Activated CD4-positive, alpha-beta T cell treated with anti-CD3 and anti-CD28 coated beads, Interleukin-2, amount 10 ng/mL, durations not matched to agents 7 days and 5 days (primary cell): ENCODE results near the gene MBNL1. TPM values are rescaled to one million over a fixed set of nuclear protein-coding genes. Genes with fewer than 3 reads are reported as not detected.
"Not testable (repeated sequence)": the region's sequence is repeated elsewhere in the genome, so short reads cannot be mapped to it uniquely, and the experiment has no call there.

Experiments
- CTCF ChIA-PET: fragments of 350-600 bp; sonication (Branson Sonifier 250); formaldehyde crosslinking; loops from one replicate; lab custom pipeline; 2021; ENCODE audit warnings: antibody characterized with exemption; lab: Charles Lee
- POLR2A ChIA-PET: fragments of 350-600 bp; sonication (Branson Sonifier 250); formaldehyde crosslinking; loops from one replicate; lab custom pipeline; 2021; ENCODE audit warnings: antibody characterized with exemption; lab: Charles Lee
- DNase-seq: peaks from one replicate; pipeline ENCODE4 v3.0.0-alpha.2; 2020
- H3K27ac Mint-ChIP-seq: one replicate; pipeline ENCODE4 v1.8.0; 2021; ENCODE audit warnings: mild to moderate bottlenecking, moderate library complexity, mixed read lengths
- H3K27me3 Mint-ChIP-seq: one replicate; pipeline ENCODE4 v1.8.0; 2021; ENCODE audit warnings: mixed read lengths
- H3K36me3 Mint-ChIP-seq: one replicate; pipeline ENCODE4 v1.8.0; 2021; ENCODE audit warnings: low read depth, mixed read lengths
- H3K4me1 Mint-ChIP-seq: one replicate; pipeline ENCODE4 v1.8.0; 2021; ENCODE audit warnings: mixed read lengths
- H3K4me3 Mint-ChIP-seq: one replicate; pipeline ENCODE4 v1.8.0; 2021; ENCODE audit warnings: mild to moderate bottlenecking, moderate library complexity, mixed read lengths
- H3K9me3 Mint-ChIP-seq: one replicate; pipeline ENCODE4 v1.8.0; 2021; ENCODE audit warnings: mixed read lengths
- total RNA-seq, 2 experiments: library from RNA; stranded (reverse); gene quantifications; one replicate each; pipeline ENCODE4 v1.2.3, GENCODE V29; 2021

MBNL1 gene
- total RNA-seq, 2 experiments from 2014 or later: 437 to 559 TPM

DNA sequence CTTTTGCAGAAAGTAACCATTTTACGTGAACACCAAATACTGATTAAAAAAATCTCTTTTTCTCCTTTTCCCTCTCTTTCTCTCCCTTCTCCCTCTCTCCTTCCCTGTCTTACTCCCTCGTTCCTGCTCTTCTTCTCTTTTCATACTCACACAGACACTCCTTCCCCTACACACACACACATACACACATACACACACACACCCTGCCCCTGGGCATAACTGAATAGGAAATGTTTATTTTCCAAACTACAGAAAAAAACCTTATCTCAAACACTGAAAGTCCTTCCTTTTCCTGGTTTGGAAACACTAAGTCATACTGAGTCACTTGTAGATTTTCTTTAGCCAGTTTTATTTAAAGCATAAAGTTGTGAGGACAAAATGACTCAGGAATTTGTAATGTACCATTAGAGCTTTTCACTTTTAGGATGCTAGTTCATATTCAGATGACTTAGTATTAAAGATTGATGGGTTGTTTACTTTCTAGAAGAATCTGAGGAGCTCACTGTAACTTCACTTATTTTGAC lies 62.4 kb downstream of the MBNL1 start:
- CTCF ChIA-PET: no interaction called here
- peaks cover 67% of the 10 kb centered on the region for H3K36me3 Mint-ChIP-seq
- H3K4me1 Mint-ChIP-seq: peaks cover 72% of the 10 kb centered on the region
- DNase-seq: no peak
- POLR2A ChIA-PET: no interaction called here
- peaks cover under 1% of the 10 kb centered on the region for H3K9me3 Mint-ChIP-seq
- no peak overlapping the region for H3K4me3 Mint-ChIP-seq
- H3K27ac Mint-ChIP-seq: no peak overlapping the region
- H3K27me3 Mint-ChIP-seq: no peaks in the 10 kb centered on the region

DNA sequence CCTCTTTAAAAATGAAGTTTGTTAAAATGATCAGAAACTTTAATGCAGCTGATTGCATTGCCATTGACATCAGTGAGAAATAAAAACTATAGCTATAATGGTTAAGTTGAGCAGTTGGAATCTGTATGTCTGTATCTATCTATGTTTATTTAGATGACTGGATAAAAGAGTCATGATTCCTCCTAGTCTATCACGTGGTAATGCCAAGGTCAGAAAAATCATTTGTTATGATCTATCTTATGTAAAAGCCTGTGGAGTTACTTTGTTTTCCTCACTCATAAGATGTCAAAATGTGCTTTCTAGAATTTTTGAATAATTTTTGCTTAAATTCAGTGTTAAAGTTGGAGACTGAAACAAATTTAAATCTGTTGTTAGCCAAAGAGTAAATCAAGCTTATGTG lies 63.3 kb downstream of the MBNL1 start:
- no peak overlapping the region for H3K27ac Mint-ChIP-seq
- ChIA-PET POLR2A (no interaction called here), CTCF (no interaction called here)
- H3K4me3 Mint-ChIP-seq: no peak overlapping the region
- no peaks in the 10 kb centered on the region for H3K27me3 Mint-ChIP-seq
- no peak for DNase-seq
- peaks cover 62% of the 10 kb centered on the region for H3K36me3 Mint-ChIP-seq
- H3K9me3 Mint-ChIP-seq: no peaks in the 10 kb centered on the region
- peaks cover 69% of the 10 kb centered on the region for H3K4me1 Mint-ChIP-seq

DNA sequence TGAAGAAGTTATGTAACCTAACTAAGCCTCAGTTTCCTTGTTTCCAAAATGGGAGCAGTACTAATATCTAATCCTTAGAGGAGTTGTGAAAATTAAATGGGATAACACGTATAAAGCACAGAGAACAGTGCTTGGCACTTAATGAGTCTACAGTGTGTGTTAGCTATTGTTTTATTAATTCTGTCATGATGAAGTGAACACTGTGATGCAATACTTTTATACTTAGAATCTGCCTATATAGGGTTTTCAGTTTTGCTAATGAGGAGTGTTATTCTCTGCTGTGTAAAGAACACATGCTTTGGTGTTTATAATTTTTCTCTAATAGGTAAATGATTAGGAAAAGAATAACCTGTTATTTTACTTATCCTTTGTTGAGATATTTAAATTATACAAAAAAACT lies 65.2 kb downstream of the MBNL1 start:
- ChIA-PET POLR2A (no interaction called here), CTCF (no interaction called here)
- Mint-ChIP-seq H3K4me3 (no peak overlapping the region), H3K4me1 (peaks cover 69% of the 10 kb centered on the region), H3K27ac (no peak overlapping the region), H3K27me3 (no peaks in the 10 kb centered on the region), H3K36me3 (peaks cover 70% of the 10 kb centered on the region), H3K9me3 (no peaks in the 10 kb centered on the region)
- no peak for DNase-seq

DNA sequence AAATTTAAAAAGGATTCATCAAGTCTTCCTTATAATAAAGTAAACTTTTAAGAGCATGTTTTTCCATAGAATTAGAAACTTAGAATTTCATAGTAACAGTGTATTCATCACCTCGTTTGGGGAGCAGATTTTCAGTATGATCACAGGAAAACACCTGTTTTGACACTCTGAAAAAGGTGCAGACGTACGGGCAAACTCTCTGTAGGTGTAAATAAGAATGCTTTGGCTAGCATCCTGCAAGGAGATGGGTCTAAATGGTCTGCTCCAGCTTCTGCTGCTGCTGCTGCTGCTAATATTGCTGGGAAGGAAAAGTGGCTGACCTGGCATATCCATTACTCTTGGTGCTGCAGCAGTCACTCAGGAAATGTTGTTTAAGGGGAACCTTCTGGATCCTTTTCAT lies 66.0 kb downstream of the MBNL1 start:
- ChIA-PET POLR2A (no interaction called here), CTCF (no interaction called here)
- Mint-ChIP-seq H3K9me3 (no peaks in the 10 kb centered on the region), H3K36me3 (peaks cover 74% of the 10 kb centered on the region), H3K27ac (no peak overlapping the region), H3K4me1 (peaks cover 69% of the 10 kb centered on the region), H3K4me3 (no peak overlapping the region), H3K27me3 (no peaks in the 10 kb centered on the region)
- no peak for DNase-seq

DNA sequence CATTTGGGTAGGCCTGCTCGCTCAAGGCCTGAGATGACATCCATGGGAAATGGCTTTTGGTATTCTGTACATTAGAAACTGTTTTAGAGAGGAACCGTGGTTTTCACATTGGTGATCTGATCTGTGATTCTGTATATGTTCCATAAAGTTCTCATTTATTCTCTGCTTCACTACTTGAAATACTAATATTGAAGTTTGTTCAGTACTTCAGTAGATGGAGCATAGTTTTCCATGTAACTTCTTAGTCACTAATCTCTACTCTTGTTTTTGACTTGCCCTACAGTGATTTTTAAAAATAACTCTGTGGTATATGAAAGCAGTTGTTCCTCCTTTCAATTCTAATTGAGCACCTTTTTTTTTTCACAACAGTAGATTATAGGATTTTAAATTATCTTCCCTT lies 66.5 kb downstream of the MBNL1 start:
- DNase-seq: no peak
- H3K36me3 Mint-ChIP-seq: peaks cover 77% of the 10 kb centered on the region
- no peak overlapping the region for H3K27ac Mint-ChIP-seq
- peaks cover 70% of the 10 kb centered on the region for H3K4me1 Mint-ChIP-seq
- H3K27me3 Mint-ChIP-seq: no peaks in the 10 kb centered on the region
- no peak overlapping the region for H3K4me3 Mint-ChIP-seq
- ChIA-PET POLR2A (no interaction called here), CTCF (no interaction called here)
- H3K9me3 Mint-ChIP-seq: no peaks in the 10 kb centered on the region

DNA sequence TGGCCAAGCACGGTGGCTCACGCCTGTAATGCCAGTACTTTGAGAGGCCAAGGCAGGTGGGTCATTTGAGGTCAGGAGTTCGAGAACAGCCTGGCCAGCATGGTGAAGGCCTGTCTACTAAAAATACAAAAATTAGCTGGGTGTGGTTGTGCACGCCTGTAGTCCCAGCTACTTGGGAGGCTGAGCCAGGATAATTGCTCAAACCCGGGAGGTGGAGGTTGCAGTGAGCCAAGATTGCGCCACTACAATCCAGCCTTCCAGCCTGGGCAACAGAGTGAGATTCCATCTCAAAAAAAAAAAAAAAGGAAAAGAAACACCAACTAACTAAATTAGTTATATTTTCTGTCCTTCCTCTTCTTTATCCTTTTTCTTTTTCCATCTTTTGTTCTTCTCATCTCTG lies 68.6 kb downstream of the MBNL1 start:
- H3K9me3 Mint-ChIP-seq, H3K4me3 Mint-ChIP-seq, DNase-seq, H3K27me3 Mint-ChIP-seq, POLR2A ChIA-PET: not testable (repeated sequence)
- H3K4me1 Mint-ChIP-seq: peaks cover 59% of the 10 kb centered on the region
- CTCF ChIA-PET: interaction anchor here (2.1 kb wide), 1 partner anchor 11 kb away, joined by 7 read pairs; no protein-coding TSS in a partner anchor
- peaks cover 77% of the 10 kb centered on the region for H3K36me3 Mint-ChIP-seq
- H3K27ac Mint-ChIP-seq: peak overlapping the region; percentile 4

DNA sequence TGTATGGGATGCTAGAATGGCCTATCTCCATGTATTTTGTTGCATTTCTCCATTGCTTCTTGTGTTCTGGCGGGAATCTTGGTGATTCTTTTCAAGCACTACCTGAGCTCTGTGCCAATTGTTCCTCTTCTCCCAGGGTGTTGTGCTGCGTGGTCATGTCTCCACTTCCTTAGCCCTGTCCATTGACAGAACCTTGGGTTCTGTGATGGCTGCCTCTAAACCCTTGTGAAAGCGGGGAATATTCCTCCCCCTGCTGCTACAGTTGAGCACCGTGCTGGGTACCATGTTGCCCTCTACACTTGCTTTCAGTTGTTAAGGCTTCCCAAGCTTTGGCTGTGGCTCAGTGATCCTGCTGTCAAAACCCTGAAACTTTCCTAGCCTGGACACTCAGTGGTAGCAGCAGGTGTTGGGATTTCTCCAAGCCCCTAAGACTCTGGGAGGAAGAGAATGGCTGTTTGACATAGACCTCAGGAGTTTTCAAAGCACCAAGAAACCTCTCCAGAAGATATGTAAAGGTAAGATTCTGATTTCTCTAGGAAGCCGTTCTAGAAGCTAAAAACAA lies 69.5 kb downstream of the MBNL1 start:
- Mint-ChIP-seq H3K36me3 (peaks cover 74% of the 10 kb centered on the region), H3K27ac (peak overlapping the region; percentile 13), H3K4me1 (peaks cover 56% of the 10 kb centered on the region), H3K27me3 (no peaks in the 10 kb centered on the region), H3K4me3 (no peak overlapping the region), H3K9me3 (no peaks in the 10 kb centered on the region)
- ChIA-PET POLR2A (no interaction called here), CTCF (interaction anchor here (0.9 to 2.1 kb wide), 2 partner anchors 12 to 39 kb away, joined by 3 to 7 read pairs; no protein-coding TSS in a partner anchor)
- DNase-seq: no peak

DNA sequence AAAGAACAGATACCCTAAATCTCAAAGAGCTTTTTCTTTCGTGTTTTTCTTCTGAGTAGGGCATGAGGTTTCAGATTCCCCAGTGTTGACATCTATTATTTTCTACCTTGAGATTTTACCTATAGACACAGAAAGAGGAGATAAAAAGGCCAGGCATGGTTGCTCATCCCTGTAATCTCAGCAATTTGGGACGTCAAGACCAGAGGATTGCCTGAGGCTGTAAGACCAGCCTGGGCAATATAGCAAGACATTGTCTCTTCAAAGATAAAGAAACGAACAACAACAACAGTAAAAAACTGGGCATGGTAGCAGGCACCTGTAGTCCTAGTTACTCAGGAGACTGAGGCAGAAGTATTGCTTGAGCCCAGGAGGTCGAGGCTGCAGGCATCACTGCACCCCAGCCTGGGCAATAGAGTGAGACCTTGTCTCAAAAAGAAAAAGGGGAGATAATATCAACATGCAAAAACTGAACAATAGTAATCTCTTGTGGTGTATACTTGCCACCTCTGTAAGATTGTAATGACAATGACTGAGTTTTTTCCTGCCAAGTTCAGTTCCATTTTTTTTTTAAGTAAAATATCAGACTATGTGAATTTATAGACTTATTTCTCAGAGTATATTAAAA lies 71.3 kb downstream of the MBNL1 start:
- Mint-ChIP-seq H3K36me3 (peaks cover 71% of the 10 kb centered on the region), H3K27me3 (no peaks in the 10 kb centered on the region), H3K4me3 (no peak overlapping the region), H3K4me1 (peaks cover 51% of the 10 kb centered on the region), H3K9me3 (no peaks in the 10 kb centered on the region), H3K27ac (no peak overlapping the region)
- no peak for DNase-seq
- CTCF ChIA-PET: no interaction called here
- POLR2A ChIA-PET: no interaction called here

DNA sequence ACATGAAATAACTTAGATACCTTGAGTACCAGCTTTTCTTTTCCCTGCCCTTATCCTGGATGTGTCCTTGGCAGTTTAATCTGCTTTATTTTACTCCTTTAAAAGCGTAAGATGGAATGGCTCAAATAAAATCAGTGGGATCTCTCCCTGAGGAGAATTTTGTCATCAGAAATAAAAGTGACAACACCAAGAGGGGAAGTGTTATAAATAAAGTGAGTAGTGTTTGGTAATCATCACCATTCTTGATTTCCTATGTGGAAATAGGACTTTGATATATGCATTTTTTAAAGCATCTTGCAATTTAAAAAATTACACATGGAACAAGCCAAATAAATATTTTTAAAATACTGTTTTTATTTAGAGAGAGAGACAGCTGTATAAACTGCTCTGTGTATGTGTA lies 76.5 kb downstream of the MBNL1 start:
- ChIA-PET CTCF (interaction anchor here (0.5 kb wide), 1 partner anchor 76 kb away, joined by 3 read pairs; no protein-coding TSS in a partner anchor), POLR2A (no interaction called here)
- peaks cover 50% of the 10 kb centered on the region for H3K36me3 Mint-ChIP-seq
- H3K27me3 Mint-ChIP-seq: no peaks in the 10 kb centered on the region
- peaks cover 31% of the 10 kb centered on the region for H3K4me1 Mint-ChIP-seq
- no peak for DNase-seq
- H3K27ac Mint-ChIP-seq: no peak overlapping the region
- no peak overlapping the region for H3K4me3 Mint-ChIP-seq
- peaks cover 2% of the 10 kb centered on the region for H3K9me3 Mint-ChIP-seq

DNA sequence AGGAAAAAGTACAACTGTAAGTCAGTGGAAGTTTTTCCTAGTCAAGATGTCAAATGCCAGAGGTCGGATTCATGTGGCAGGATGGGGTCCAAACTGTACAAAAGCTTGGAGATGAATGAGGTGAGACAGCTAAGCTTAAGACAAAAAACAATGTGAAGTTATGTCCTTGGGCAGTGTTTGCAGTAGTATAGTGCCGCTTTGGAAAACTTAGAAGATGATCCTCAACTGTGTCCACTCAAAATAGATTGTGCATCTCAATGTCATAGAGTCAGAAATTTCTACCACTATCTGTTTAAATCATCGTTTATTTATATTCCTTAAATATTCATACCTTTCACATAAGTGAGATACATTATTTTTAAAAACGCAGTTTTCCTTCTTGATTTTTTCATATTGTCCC lies 77.3 kb downstream of the MBNL1 start:
- peaks cover 44% of the 10 kb centered on the region for H3K36me3 Mint-ChIP-seq
- peaks cover 31% of the 10 kb centered on the region for H3K4me1 Mint-ChIP-seq
- POLR2A ChIA-PET: interaction anchor here (0.6 kb wide), 1 partner anchor 28 kb away, joined by 3 read pairs; no protein-coding TSS in a partner anchor
- no peaks in the 10 kb centered on the region for H3K27me3 Mint-ChIP-seq
- no peak overlapping the region for H3K27ac Mint-ChIP-seq
- no peak overlapping the region for H3K4me3 Mint-ChIP-seq
- DNase-seq: no peak
- CTCF ChIA-PET: no interaction called here
- peaks cover 2% of the 10 kb centered on the region for H3K9me3 Mint-ChIP-seq

DNA sequence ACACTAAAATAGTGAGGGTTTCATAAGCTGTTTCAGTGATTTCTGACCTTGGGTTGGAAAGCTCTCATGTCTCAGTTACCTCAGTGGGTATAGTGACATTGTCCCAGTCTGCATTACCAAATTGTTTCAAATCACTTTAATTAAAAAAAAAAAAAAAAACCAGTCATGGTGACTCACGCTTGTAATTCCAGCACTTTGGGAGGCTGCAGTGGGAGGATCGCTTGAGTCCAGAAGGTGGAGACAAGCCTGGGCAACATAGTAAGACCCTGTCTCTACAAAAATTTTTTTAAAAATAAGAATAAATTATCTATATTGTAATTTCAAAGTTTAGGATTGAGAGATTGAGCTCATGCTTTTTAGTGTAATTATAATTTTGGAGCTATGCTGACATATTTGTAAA lies 78.0 kb downstream of the MBNL1 start:
- no peak for DNase-seq
- Mint-ChIP-seq H3K27ac (no peak overlapping the region), H3K4me1 (peaks cover 33% of the 10 kb centered on the region), H3K36me3 (peaks cover 42% of the 10 kb centered on the region), H3K9me3 (peaks cover 2% of the 10 kb centered on the region), H3K4me3 (no peak overlapping the region), H3K27me3 (no peaks in the 10 kb centered on the region)
- CTCF ChIA-PET: interaction anchor here (0.6 kb wide), 1 partner anchor 874 kb away, joined by 5 read pairs; no protein-coding TSS in a partner anchor
- POLR2A ChIA-PET: no interaction called here

DNA sequence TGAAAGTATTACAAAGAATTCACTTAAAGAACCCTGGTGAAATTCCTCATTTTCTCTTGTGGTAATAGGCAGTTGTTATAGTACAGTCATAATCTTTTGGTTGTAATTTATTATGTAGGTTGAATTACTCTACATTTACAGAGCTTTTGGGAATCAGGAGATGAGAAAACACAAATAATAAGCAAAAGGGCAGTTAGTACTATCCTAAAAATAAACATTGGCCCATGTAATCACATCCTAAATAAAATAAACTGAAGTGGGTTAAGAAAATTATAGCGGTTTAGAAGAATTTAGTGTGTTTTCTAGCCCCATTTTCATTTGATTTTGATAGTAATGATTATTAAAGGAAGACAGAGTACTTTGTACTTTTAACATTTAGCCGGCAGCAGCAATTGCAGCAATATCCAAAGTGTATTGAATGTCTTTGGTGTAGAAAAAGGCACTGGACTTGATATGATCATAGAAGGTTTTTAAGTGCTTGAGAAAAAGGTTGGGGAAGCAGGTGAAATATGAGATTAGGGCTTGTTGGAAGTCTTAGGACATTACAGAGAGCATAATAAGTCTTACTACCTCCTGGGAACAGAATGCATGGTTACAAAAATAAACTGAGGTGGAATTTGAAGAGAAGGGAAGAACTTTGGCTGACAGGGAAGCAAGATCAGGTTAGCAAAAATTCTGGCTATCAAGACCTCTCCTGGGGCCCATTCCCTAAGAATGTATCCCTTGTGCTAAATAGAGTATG lies 79.9 kb downstream of the MBNL1 start:
- Mint-ChIP-seq H3K27me3 (no peaks in the 10 kb centered on the region), H3K9me3 (peaks cover 2% of the 10 kb centered on the region), H3K4me3 (no peak overlapping the region), H3K27ac (no peak overlapping the region), H3K4me1 (peaks cover 35% of the 10 kb centered on the region), H3K36me3 (peaks cover 39% of the 10 kb centered on the region)
- ChIA-PET POLR2A (no interaction called here), CTCF (no interaction called here)
- no peak for DNase-seq

DNA sequence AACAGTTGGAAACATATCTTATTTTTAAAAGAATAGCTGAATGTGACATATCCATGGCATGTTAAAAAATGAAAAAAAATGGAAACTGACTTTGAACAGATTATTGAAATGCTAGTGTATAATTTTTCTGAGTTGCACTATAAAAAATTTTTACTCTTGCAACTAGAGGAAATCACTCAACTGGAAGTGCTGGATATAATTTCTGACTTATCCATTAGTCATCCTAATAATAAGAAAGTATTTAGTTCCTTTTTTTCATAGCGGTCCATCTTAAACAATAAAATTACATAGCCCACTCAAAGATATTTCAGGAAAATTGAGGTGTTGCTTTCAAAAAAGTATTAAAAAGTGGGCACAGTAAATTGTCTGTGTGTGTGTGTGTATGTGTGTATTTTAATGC lies 80.7 kb downstream of the MBNL1 start:
- CTCF ChIA-PET: no interaction called here
- DNase-seq: no peak
- H3K36me3 Mint-ChIP-seq: peaks cover 41% of the 10 kb centered on the region
- H3K4me1 Mint-ChIP-seq: peaks cover 34% of the 10 kb centered on the region
- no peaks in the 10 kb centered on the region for H3K27me3 Mint-ChIP-seq
- no peak overlapping the region for H3K4me3 Mint-ChIP-seq
- H3K9me3 Mint-ChIP-seq: peaks cover 2% of the 10 kb centered on the region
- H3K27ac Mint-ChIP-seq: no peak overlapping the region
- POLR2A ChIA-PET: no interaction called here
